ENCODE results near the gene PM20D2.

PM20D2 gene

GRCh38 chr6:89204096-89204495 is 58.2 kb downstream of the PM20D2 start:
- no peak for FAIRE-seq

- no peak for FAIRE-seq
These were observed 60.0 kb downstream of the PM20D2 start for GRCh38 chr6:89205819-89206218.

- no peak for FAIRE-seq
These were observed 62.7 kb downstream of the PM20D2 start for GRCh38 chr6:89208551-89208950.

- FAIRE-seq: no peak
These were observed 63.6 kb downstream of the PM20D2 start for GRCh38 chr6:89209457-89209856.

GRCh38 chr6:89212472-89212871 is 66.6 kb downstream of the PM20D2 start:
- no peak for FAIRE-seq

DNA sequence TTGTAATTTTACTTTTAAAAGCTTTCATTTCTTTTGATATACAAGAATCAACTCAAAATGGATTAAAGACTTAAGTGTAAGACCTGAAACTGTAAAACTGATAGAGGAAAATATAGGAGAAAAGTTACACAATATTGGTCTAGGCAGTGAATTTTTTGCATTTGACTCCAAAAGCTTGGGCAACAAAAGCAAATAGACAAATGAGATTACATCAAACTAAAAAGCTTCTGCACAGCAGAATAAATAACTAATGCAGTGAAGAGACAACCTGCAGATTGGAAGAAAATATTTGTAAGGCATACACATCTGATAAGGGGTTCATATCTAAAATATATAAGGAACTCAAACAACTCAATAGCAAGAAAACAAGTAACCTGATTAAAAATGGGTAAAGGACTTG is 68.3 kb downstream of the PM20D2 start:
- FAIRE-seq: no peak

All from colon (tissue), 2 donors.